Left renal cortex interstitium (tissue), 4 donors: ENCODE data around the gene SEL1L. TPM values are rescaled to one million over a fixed set of nuclear protein-coding genes. Genes with fewer than 3 reads are reported as not detected.
"Not testable (repeated sequence)": the region's sequence is repeated elsewhere in the genome, so short reads cannot be mapped to it uniquely, and the experiment has no call there.

Experiments
- DNase-seq, 4 donors: peaks; one replicate each; pipeline ENCODE4 v3.0.0-alpha.2; 2013; ENCODE audit warnings: low read depth in 4 of 4, low spot score in 2 of 4, missing footprints in 1 of 4
- polyA plus RNA-seq, 4 donors: library from polyadenylated mRNA; unstranded; fragments of 120-200 nt; gene quantifications; one replicate each; pipeline ENCODE4 v1.2.1, GENCODE V29; 2013; ENCODE audit not compliant: insufficient read length in 4 of 4

The SEL1L gene
- polyA plus RNA-seq, 4 donors = 66.7 to 84.4 (median 76.6) TPM

DNA sequence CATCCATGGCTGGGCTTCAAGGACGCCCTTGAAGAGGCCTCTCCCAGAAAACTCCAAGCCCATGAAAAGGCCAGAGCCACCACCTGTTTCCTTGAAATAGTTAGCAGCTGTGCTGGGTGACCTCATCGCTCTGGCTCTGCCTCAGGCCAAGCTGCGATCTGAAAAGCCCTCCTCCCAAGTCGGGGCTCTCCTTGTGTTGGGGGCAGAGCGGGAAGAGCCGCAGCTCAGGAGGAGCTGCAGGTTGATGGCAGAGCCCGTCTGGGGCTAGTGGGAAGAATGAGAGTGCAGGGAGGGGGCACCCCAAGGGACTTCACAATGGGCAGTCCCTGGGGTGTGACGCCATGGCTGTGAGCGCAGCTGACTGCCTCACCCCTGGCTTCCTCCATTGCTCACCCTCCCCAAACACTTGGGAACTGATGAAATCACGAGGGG lies 83.5 kb downstream of the SEL1L start:
- no peak for DNase-seq

DNA sequence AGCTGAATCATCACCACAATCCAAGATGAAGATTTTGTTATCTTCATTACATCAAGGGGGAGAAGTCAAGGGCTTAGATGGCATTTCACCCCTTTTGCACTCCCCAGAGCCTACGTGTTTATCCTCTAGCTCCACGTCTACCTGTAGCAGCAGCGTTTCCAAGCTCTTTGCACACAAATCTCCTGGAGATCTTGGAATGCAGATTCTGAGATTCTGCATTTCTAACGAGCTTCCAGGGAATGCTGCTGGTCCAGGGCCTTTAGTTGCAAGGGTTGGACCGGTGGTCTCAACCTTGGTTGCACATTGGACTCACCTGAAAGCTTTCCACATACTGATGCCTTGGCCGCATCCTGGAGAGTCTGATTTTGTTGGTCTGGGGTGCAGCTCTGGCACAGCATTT lies 84.1 kb downstream of the SEL1L start:
- DNase-seq = no peak

DNA sequence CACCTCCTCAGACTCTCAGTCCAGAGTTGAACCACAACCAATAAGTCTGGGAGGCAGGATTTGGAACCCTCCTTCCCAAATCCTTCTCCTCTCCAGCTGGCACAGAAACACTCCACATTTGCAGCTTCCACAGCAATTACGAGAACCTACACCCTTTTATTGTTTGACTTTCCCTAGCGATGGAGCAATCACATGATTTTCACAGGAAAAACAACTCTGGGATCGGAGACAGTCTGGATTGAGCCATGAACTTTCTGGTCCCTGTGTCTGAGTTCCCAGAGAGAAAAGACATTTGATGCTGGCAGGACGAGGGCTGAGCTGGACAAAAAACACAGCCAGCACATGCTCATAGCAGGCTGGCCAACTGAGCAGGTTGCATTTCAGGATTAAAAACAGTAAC lies 84.5 kb downstream of the SEL1L start:
- DNase-seq = no peak

DNA sequence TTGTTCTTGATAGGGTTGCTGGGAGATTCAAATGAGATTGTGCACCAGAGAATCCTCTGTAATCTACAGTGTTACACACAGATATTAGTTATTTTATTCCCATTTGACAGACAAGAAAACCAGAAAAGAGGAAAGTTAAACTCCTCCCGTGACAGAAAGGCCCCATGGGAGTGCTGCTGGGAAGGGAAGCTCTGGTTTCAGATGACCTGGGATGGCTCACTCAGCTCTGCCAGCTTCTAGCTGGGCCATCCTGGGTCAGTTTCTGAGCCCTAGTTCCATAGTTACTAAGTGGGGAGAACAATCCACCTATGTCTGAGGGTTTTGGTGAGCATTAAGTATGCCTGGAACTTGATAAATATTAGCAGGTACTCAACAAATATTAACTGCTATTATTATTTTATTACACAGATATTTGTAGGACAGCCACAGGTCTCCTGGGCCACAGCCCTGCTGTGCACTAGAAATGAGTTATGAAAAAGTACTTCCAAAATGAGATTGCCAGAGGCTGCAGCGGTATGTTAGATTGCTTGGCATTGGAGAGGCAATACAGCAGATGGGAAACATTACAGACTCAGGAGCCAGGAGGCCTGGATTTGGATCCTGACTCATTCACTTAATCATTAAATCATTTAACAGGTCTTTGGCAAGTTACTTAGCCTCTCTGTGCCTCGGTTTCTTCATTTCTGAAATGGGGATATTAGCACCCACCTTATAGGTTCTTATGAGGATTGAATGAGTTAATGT lies 86.5 kb downstream of the SEL1L start:
- no peak for DNase-seq

DNA sequence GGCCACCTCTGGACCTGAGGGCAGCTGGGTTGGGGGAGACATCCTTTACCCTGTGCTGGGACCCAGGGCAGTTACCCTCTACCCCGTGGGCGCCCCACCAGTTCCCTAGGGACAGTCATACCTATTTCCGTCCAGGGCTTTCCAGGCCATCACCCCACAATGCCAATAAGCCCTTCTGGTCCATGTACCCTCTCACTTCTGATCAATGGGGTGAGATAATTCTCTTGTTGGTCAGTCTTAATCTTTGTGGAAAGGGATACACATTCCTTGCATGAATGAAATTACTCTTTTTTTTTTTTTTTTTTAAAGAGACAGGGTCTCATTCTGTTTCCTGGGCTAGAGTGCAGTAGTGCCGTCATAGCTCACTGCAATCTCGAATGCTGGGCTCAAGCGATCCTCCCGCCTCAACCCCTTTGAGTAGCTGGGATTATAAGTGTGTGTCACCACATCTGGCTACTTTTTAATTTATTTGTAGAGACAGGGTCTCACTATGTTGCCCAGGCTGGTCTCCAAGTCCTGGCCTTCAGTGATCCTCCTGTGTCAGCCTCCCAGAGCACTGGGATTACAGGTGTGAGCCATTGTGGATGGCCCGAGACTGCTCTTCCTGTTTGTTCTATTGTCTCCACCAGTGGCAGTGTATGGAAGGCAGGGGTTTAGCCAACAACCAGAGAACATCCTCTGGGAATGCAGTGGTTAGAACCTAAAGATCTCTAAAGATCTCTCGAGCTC lies 87.2 kb downstream of the SEL1L start:
- no peak for DNase-seq

DNA sequence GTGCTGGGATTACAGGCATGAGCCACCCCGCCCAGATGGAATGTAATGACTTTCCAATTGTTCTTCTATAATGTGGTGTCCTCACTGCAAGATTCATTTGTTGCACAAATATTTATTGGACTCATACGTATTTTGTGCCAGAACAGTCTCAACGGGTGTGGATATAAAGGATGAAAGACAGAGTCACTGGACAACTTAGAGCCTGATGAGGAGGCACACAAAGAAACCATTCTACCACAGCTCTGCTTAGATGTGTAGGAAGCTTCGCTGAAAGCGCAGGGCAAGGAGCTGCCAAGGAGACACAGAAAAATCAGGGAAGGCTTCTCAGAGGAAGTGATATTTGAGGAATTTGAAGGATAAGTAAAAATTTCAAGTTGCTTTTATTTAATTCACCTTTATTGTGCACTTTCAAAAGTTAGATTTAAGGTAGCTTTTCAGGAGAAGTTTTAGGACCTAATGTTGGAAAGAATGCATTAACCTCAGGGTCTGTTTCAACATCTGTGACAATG lies 92.0 kb downstream of the SEL1L start:
- DNase-seq = no peak

DNA sequence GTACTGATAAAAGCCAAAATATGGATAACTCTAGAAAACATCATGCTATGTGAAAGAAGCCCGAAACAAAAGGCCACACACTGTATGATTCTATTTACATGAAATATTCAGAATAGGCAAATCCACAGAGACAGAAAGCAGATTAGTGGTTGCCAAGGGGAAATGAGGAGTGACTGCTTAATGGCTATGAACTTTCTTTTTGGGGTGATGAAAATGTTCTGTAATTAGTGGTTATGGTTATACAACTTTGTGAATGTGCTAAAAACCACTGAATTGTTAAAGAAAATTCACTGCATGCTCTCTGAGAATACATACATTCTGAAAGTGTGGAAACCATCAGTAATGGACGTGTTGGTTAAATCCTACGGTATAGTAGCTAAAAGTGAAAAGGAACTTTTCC lies 93.6 kb downstream of the SEL1L start:
- no peak for DNase-seq

DNA sequence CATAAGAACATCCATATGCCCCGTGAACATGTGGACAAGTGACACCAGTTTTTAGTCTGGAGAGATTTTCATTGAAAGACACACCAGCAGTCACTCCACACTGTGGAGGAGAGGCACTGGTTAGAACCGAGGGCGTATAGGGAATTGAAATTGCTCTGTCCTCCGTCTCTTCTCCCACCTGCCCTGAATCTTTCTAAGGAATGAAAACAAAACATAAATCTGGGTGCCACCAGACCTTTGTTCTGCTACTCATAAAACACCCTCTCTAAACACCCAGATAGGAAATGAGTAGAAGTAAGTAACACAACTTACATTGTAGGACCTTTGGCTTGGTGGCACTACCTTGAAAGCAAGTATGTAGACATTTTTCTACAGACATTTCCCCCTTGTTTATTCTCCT lies 96.4 kb downstream of the SEL1L start:
- no peak for DNase-seq

DNA sequence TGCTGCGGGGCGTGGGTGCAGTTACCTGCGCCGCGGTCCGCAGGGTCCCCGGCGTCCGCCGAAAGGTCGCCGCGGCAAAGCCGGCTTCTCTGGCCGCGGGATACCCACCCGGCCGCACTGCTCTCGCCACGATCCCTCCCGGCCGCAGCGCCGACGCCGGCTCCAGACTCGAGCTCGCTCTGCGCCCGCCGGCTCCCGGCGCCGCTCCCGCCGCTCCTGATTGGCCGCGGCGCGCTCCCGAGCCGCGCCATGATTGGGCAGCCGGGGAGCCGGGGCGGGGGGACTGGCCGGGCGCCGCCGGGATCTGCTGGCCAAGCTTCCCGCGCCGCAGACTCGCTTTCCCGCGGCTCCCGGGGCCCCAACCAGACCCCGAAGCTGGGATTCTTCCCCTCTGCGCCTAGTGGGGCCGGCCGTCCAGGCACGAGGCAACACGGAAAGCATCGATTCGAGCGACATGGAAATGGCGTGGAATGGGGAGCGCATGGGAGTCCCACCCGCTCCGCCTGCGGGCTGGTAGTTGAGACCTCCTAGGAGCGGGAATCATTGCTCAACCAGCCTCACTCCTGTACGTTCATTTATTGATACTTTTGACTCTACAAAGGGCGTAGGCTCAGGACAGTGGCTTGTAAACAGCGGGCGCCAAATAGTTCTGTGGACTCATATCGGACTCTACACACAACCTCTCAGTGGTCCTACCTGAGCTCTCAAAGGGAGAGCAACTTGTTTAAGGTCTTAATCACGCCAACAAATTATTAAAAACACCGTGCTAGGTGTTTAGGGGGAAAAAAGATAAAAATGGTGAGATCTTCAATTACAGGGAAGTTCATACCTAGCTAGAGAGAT lies 97.1 kb downstream of the SEL1L start:
- DNase-seq = peak in 3 of 4 donors; percentile 56 to 74 (median 60)

DNA sequence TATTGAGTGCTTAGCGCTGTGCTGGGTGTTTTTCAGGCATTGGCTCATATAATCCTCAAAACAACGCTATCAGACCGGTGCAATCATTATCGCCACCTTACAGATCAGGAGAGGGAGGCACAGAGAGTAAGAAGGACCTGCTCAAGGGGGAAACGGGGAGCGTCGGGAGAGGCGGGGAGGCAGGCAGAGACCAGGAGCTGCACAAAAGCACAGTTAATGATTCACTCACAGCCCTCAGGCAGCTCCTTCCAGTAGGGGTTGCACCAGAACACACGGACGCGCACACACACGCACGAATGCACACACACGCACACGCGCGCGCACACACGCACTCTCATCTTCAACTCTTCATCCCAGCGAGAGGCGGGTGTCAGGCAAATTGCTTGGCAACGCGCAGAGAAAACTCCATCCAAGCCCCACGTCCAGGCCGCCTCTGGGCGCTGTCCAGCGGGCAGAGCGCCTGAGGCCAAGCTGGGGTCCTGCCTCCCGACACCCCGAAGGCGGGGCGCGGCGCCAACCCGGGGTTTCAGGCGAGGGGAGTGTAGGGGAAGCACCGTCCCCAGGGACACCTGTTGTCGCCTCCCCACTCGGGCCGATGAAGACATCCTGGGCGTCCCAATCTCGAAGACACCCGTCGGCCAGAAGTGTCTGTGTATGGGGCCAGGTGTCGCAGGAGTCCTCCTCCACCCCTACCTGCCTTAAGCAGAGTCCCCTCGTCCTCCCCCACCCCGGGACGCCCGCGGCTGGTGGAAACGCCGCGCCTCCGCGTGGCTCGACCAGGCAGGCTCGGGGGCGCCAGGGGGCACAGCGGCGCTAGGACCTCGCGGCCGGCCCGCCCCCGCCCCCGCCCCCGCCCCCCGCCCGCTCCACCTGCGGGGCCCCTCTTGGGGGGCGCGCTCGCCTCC lies 98.0 kb downstream of the SEL1L start:
- peak in 2 of 4 donors; percentile 52 to 57 for DNase-seq

DNA sequence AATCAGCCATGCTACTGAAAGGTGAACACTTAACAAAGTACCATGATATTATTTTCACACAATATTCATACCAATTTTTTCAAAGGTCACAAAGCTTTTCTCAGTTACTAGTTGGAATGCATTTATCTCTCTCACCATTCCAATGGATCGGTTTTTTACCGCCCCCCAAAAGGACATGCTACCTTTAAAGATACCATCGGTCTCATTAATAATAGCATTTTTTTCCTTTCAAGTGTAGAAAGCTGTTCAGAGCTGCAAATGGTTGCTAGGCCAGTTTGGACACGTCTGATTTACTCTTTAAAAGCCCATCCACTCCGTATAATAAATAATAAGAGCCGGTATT lies 98.6 kb downstream of the SEL1L start:
- no peak for DNase-seq

DNA sequence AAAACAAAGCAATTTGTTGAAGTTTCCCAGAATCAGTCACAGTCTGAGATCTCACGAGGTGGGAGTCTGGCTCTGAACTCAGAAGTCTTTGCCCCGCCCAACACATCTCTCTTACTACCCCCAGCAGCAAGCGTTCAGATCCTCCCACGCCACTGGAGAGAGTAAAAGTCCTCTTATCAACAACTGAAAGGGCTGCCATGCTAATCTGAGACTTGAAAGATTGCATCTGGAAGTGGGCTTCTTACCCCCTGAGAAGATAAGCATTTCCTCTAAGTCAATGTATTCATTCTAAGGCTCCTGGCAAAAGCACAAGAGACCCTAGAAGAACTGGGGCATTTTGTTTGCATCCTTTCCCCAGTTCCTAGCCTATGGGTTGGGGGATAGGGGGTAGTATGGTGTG lies 99.4 kb downstream of the SEL1L start:
- no peak for DNase-seq

DNA sequence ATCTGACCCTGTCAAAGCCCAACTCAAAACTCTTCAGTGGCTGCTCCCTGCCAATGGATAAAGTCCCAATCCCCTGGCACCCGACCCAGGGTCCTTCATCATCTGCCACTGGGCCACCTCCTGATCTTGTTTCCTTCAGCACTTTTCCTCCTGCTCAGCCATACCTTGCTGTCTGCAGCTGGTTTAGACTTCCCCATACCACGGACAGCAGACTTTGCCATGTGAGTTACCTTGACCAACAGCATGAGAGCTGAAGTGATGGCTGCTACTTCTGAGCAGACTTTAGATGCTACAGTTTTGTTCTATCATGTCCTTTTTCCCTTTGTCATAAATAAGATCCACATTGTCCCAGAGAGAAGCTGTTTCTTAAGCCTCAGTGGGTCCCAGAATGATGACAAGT lies 100.3 kb downstream of the SEL1L start:
- no peak for DNase-seq

DNA sequence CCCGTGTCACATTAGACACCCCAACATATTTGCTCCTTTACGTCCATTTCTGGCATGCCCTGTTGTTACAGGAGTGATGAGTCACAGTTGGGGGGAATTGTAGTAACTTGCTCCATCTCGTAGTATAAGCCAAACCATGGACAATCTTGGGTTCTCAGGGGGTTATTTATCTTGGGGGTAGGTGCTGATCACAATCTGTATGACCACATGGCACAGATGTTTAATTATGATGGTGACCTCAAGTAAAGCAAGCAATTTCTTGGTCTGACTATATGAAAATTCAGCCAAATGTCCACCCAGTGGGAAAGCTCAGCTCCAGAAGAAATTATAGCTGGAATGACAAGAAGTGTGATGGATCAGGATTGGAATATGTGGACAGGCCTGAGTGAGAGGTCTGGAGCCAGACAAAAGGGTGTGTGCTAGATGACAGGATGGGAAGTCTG lies 101.4 kb downstream of the SEL1L start:
- DNase-seq = no peak

DNA sequence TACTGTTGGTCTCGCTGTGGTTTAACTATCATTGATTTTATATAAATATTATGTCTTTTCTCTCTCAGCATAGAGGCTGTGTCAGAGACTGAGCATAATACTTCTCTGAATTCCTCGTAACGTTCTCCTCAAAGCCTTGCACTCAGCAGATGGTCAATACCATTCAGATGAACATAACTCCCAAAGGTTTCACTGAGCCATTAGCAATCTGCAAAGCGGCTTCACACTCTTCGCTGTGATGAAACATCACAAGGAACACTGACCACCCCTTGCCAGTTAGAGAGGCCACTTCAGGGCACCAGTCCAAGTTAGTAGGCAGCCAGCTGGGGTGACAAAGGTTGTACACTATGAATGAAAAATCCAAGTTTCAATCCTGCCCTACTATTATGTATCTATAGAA lies 103.4 kb downstream of the SEL1L start:
- no peak for DNase-seq

DNA sequence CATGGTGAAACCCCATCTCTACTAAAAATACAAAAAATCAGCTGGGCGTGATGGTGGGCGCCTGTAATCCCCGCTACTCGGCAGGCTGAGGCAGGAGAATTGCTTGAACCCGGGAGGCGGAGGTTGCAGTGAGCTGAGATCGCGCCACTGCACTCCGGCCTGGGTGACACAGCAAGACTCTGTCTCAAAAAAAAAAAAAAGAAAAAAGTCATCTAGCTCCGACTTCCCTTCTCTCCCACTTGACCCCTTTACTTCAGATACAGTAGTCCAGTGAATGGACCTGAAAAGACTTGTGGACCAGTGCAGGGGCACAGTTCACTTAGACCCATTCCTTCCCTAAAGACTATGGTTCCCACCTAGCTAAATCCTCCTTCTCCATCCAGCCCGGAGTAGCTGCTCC lies 103.9 kb downstream of the SEL1L start:
- DNase-seq = not testable (repeated sequence)

DNA sequence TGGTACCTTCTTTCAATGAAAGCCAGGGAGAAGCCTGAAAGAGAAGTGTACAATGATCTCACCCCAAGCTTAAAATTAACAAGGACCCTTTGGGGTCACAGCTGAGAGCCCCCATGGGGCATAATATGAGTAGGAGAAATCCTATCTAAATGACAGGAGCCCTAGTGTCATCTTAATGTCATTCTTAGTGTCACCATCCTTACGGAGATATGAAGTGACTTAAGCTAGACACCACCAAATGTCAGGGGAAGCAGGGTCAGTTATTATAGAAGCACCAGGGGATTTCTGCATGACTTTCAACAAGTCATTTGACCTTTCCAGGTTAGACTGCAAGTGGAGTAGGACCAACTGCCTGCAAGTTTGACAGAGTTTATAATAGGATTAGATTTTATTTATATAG lies 104.6 kb downstream of the SEL1L start:
- DNase-seq = no peak

DNA sequence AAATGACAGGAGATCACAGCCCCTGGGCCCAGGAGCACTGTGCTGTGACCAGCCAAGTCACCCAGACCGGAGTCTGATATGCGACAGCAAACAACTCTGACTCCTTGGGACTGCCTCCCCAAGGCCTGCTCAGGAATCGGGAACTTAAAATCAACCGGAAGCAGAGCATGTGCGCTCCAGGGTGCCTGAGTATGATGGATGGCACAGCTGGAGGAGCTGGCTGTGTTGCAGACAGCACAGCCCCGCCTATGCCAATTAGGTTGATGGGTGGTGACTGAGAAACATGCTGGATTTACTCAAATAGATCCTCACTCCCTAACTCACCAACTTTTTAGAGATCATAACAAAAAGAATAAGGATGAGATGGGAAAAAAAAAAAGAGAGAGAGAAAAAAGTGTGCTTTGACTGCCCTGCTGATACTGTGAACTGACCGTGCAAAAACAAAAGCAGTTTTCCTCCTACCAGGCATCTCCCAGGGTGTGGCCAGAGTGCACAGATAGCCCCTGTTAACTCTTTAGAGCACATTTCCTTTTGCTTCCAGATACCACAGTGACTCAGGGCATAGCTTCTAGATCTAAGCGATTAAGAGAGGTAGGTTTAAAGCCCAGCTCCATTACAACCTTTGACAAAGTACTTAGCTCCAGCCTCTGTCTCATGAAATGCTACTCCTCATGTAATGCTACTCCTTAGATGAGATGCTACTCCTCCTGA lies 106.2 kb downstream of the SEL1L start:
- DNase-seq = no peak

DNA sequence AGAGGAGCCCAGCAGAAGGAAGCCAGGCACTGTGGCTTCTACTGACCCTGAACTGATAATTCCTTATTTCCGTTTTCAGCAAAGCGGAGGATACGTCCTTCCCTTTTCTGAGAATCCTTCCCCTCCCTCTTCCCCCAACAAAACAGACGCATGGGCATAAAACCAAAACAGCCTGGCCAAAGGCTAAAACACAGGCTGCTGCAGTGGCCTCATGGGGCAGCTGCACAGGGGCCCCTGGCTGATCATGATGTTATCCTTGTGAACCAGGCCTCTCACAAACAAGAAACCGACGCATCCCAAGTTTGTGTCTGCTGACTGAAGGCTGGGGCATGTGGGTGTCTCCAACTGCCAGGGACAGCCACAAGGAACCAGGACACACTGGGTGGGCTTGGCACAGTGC lies 110.1 kb downstream of the SEL1L start:
- no peak for DNase-seq
